Measurements from ENCODE around the gene ARHGEF39.

ARHGEF39 gene

DNA sequence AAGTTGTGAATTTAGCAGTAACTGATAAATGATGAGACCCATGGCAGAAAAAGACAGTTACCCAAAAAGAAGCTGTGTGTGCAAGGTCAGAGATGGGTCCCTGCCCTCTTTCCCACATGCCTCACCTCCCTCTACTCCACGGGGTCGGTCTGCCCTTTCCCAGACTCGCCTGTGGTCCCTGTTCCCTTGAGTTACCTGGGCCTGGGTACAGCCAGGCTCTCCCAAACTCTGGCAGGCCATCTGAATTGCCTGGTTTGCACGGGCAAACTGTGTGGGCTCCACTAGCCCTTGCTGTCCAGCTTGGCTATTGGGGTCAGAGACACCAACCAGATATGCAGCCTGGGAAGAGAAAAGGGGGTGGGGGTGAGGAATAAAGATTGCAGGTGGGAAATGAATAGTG, 43.2 kb upstream of the ARHGEF39 start:
- TF ChIP-seq CTCF (conservative IDR thresholded peaks at IDR 0.05; ENCODE audit: low read depth, low read length): no peak
- no peak overlapping the region for H3K4me3 ChIP-seq (ENCODE audit: low read length)
- no peak for DNase-seq (ENCODE audit: low read depth)

GRCh38 chr9:35706951-35707350, 42.0 kb upstream of the ARHGEF39 start:
- H3K4me3 ChIP-seq (ENCODE audit: low read length): no peak overlapping the region
- TF ChIP-seq CTCF (conservative IDR thresholded peaks at IDR 0.05; ENCODE audit: low read depth, low read length): no peak
- no peak for DNase-seq (ENCODE audit: low read depth)

DNA sequence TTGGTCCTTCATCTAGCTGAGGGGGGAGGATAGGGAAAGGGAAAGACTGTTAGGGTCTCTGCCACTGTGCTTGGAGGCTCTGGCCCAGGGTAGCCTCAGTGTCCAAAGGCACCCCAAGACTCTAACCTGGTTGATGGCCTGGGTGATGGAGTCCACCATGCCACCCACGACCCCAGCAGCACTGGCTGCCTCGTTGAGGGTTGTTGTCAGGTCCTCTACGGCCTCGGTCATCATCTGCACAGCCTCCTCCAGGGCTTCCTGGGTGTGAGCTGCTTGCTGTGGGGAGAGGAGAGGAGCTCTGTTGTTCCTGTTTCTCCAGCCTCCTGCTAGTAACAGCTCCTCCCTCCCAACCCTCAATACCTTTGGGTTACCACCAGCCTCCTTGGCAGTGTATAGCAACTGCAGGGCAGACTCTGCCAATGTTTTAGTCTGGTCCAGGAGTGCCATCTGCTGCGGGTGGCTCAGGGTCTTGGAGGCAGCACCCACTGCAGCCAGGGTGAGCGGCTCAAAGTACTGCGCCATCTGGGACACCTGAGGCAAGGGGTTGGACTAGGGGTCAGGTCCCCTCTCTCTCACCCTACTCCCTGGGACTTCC, 40.9 kb upstream of the ARHGEF39 start:
- H3K4me3 ChIP-seq (ENCODE audit: low read length): no peak overlapping the region
- DNase-seq (ENCODE audit: low read depth): no peak
- no peak for TF ChIP-seq CTCF (conservative IDR thresholded peaks at IDR 0.05; ENCODE audit: low read depth, low read length)

DNA sequence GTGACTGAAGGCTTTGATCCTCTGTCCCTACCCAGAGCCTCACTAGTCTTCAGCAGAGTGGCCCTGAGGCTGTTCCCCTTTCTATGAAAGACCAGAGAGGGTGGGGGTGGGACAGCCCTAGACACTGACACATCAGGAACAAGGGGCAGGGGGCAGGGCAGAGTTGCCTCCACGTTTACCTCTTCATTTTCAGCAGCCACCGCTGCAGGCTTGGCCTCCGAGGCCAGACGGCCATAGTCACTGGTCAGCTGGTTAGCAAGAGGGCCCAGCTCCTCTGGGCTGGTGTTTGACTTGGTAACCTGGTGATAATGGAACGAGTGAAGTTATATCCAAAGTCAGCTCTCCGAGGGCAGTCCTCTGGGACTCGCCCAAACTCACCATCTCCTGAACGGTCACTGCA, 40.4 kb upstream of the ARHGEF39 start:
- no peak for TF ChIP-seq CTCF (conservative IDR thresholded peaks at IDR 0.05; ENCODE audit: low read depth, low read length)
- no peak for DNase-seq (ENCODE audit: low read depth)
- H3K4me3 ChIP-seq (ENCODE audit: low read length): no peak overlapping the region

- H3K4me3 ChIP-seq (ENCODE audit: low read length): no peak overlapping the region
- TF ChIP-seq CTCF (conservative IDR thresholded peaks at IDR 0.05; ENCODE audit: low read depth, low read length): no peak
- no peak for DNase-seq (ENCODE audit: low read depth)
These were observed 39.1 kb upstream of the ARHGEF39 start for GRCh38 chr9:35703906-35704672.

GRCh38 chr9:35702696-35703095, 37.7 kb upstream of the ARHGEF39 start:
- H3K4me3 ChIP-seq (ENCODE audit: low read length): no peak overlapping the region
- TF ChIP-seq CTCF (conservative IDR thresholded peaks at IDR 0.05; ENCODE audit: low read depth, low read length): no peak
- no peak for DNase-seq (ENCODE audit: low read depth)

DNA sequence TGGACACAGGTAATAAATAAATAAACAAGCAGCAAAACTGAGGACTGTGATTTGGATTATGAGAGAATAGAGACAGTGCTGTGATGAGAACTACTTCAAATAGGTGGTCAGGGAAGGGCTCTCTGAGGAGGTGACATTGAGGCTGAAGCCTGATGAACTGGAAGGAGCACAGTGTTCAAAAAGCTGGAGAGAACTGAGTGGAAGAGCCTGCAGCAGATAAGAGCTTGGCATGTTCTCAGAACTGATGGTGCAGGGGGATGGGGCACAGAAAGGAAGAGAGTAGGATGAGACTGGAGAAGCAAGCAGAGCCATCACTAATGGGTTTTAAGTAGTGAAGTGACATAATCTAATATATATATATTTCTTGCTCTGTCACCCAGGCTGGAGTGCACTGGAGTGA, 35.9 kb upstream of the ARHGEF39 start:
- no peak for DNase-seq (ENCODE audit: low read depth)
- no peak overlapping the region for H3K4me3 ChIP-seq (ENCODE audit: low read length)
- no peak for TF ChIP-seq CTCF (conservative IDR thresholded peaks at IDR 0.05; ENCODE audit: low read depth, low read length)
